Measurements from ENCODE around the gene DBI. TPM values are rescaled to one million over a fixed set of nuclear protein-coding genes. Genes with fewer than 3 reads are reported as not detected.
A peak's percentile ranks its signal among the peaks of the same experiment; 100 is the strongest.

Gene DBI
- total RNA-seq, 1 donor from 2014 or later, result 176 TPM

- H3K36me3 ChIP-seq, result no peaks in the 10 kb centered on the region
- H3K27ac ChIP-seq, result no peak overlapping the region
- ATAC-seq (peak; percentile 36), DNase-seq (no peak)
- H3K9me3 ChIP-seq, result no peaks in the 10 kb centered on the region
- intact Hi-C loops (cut with DNase I), result no loop called here
- H3K4me3 ChIP-seq, result no peak overlapping the region
- TF ChIP-seq CTCF (IDR thresholded peaks at IDR 0.05), result no peak
- H3K27me3 ChIP-seq, result no peaks in the 10 kb centered on the region
- H3K4me1 ChIP-seq, result no peaks in the 10 kb centered on the region
Observed at GRCh38 chr2:119326938-119327337, 39.8 kb upstream of the DBI start.

- TF ChIP-seq CTCF (IDR thresholded peaks at IDR 0.05), result no peak
- intact Hi-C loops (cut with DNase I), result no loop called here
- Histone ChIP-seq H3K36me3 (no peaks in the 10 kb centered on the region), H3K27me3 (no peaks in the 10 kb centered on the region), H3K9me3 (no peaks in the 10 kb centered on the region), H3K27ac (no peak overlapping the region), H3K4me1 (no peaks in the 10 kb centered on the region), H3K4me3 (no peak overlapping the region)
- DNase-seq, result no peak
- ATAC-seq, result no peak
Observed at GRCh38 chr2:119327431-119327830, 39.3 kb upstream of the DBI start.

GRCh38 chr2:119332953-119333352 lies 33.8 kb upstream of the DBI start:
- Histone ChIP-seq H3K4me3 (no peak overlapping the region), H3K9me3 (no peaks in the 10 kb centered on the region), H3K36me3 (no peaks in the 10 kb centered on the region), H3K4me1 (no peaks in the 10 kb centered on the region), H3K27me3 (no peaks in the 10 kb centered on the region), H3K27ac (no peak overlapping the region)
- TF ChIP-seq CTCF (IDR thresholded peaks at IDR 0.05), result no peak
- intact Hi-C loops (cut with DNase I), result no loop called here
- ATAC-seq, result no peak
- DNase-seq, result no peak

- intact Hi-C loops (cut with DNase I), result no loop called here
- no peak for DNase-seq
Observed at GRCh38 chr2:119333360-119333759, 33.4 kb upstream of the DBI start.

GRCh38 chr2:119333833-119334232 lies 32.9 kb upstream of the DBI start:
- H3K27me3 ChIP-seq, result no peaks in the 10 kb centered on the region
- no peak overlapping the region for H3K27ac ChIP-seq
- DNase-seq (no peak), ATAC-seq (no peak)
- TF ChIP-seq CTCF (IDR thresholded peaks at IDR 0.05), result no peak
- intact Hi-C loops (cut with DNase I), result no loop called here
- no peak overlapping the region for H3K4me3 ChIP-seq
- no peaks in the 10 kb centered on the region for H3K9me3 ChIP-seq
- H3K4me1 ChIP-seq, result no peaks in the 10 kb centered on the region
- no peaks in the 10 kb centered on the region for H3K36me3 ChIP-seq

More at GRCh38 chr2:119333360-119333759, 33.4 kb upstream of the DBI start:
- H3K27ac ChIP-seq, result no peak overlapping the region
- H3K27me3 ChIP-seq, result no peaks in the 10 kb centered on the region
- H3K36me3 ChIP-seq, result no peaks in the 10 kb centered on the region
- ATAC-seq, result no peak
- no peaks in the 10 kb centered on the region for H3K9me3 ChIP-seq
- no peak for TF ChIP-seq CTCF (IDR thresholded peaks at IDR 0.05)
- H3K4me3 ChIP-seq, result no peak overlapping the region
- H3K4me1 ChIP-seq, result no peaks in the 10 kb centered on the region

GRCh38 chr2:119337749-119338148 lies 29.0 kb upstream of the DBI start:
- Histone ChIP-seq H3K4me1 (peaks cover 5% of the 10 kb centered on the region), H3K36me3 (no peaks in the 10 kb centered on the region), H3K9me3 (no peaks in the 10 kb centered on the region), H3K27ac (no peak overlapping the region), H3K27me3 (no peaks in the 10 kb centered on the region), H3K4me3 (no peak overlapping the region)
- no peak for ATAC-seq
- no peak for DNase-seq
- intact Hi-C loops (cut with DNase I), result no loop called here
- TF ChIP-seq CTCF (IDR thresholded peaks at IDR 0.05), result no peak
